Keratinocyte (primary cell): ENCODE measurements around the gene CLEC16A. TPM values are rescaled to one million over a fixed set of nuclear protein-coding genes. Genes with fewer than 3 reads are reported as not detected.

Experiments used
- DNase-seq: peaks from one replicate; pipeline ENCODE4 v3.0.0-alpha.2; 2011; ENCODE audit warnings: low read depth, missing footprints, low spot score
- FAIRE-seq: peaks from 2 replicates; lab custom pipeline; 2011; peaks lifted over from hg19 to GRCh38; lab: Jason Lieb, UNC
- H2AFZ ChIP-seq: 2 replicates; pipeline ENCODE4 v1.6.0; 2012; ENCODE audit warnings: low read length, control low read depth, inconsistent platforms; ENCODE audit not compliant: control insufficient read depth
- H3K27ac ChIP-seq: 2 replicates; pipeline ENCODE4 v1.5.1; 2011; ENCODE audit warnings: low read length; ENCODE audit not compliant: control insufficient read depth, insufficient read depth
- H3K27me3 ChIP-seq: 3 replicates; pipeline ENCODE4 v1.6.0; 2011; ENCODE audit warnings: low read length; ENCODE audit not compliant: control insufficient read depth, insufficient read depth; ENCODE audit errors: extremely low read depth
- H3K36me3 ChIP-seq, 2 experiments: 2 replicates in 1 of 2; 3 replicates in 1 of 2; pipeline ENCODE4 v1.5.1; 2011; ENCODE audit warnings: low read length in 2 of 2, mild to moderate bottlenecking in 1 of 2; ENCODE audit not compliant: control insufficient read depth in 2 of 2, insufficient read depth in 2 of 2; ENCODE audit errors: extremely low read depth in 1 of 2
- H3K4me1 ChIP-seq: 3 replicates; pipeline ENCODE4 v1.5.1; 2011; ENCODE audit warnings: low read length; ENCODE audit not compliant: control insufficient read depth, insufficient read depth; ENCODE audit errors: extremely low read depth
- H3K4me2 ChIP-seq: 3 replicates; pipeline ENCODE4 v1.6.0; 2011; ENCODE audit warnings: low read depth, low read length; ENCODE audit not compliant: control insufficient read depth, insufficient read depth; ENCODE audit errors: extremely low read depth
- H3K4me3 ChIP-seq, 3 experiments: fragments of 200-600 bp in 1 of 3; sonication (generic) in 1 of 3; 2 replicates in 2 of 3; 3 replicates in 1 of 3; pipeline ENCODE4 v1.5.1; 2011 to 2016; ENCODE audit warnings: low read length in 3 of 3, mild to moderate bottlenecking in 3 of 3, control low read depth in 2 of 3, inconsistent platforms in 1 of 3, low read depth in 1 of 3, mixed read lengths in 1 of 3, mixed run types in 1 of 3, moderate library complexity in 1 of 3; ENCODE audit not compliant: control insufficient read depth in 2 of 3, insufficient read depth in 2 of 3; ENCODE audit errors: extremely low read depth in 1 of 3
- H3K79me2 ChIP-seq: 2 replicates; pipeline ENCODE4 v1.6.0; 2012; ENCODE audit warnings: low read length; ENCODE audit not compliant: control insufficient read depth, insufficient read depth
- H3K9ac ChIP-seq: 3 replicates; pipeline ENCODE4 v1.6.0; 2011; ENCODE audit warnings: low read length; ENCODE audit not compliant: control insufficient read depth, insufficient read depth; ENCODE audit errors: extremely low read depth
- H3K9me1 ChIP-seq: 3 replicates; pipeline ENCODE4 v1.6.0; 2011; ENCODE audit warnings: low read length; ENCODE audit not compliant: control insufficient read depth, insufficient read depth; ENCODE audit errors: extremely low read depth
- H3K9me3 ChIP-seq: 2 replicates; pipeline ENCODE4 v1.5.1; 2012; ENCODE audit warnings: low read depth, low read length; ENCODE audit not compliant: control insufficient read depth
- H4K20me1 ChIP-seq: 3 replicates; pipeline ENCODE4 v1.6.0; 2011; ENCODE audit warnings: low read length; ENCODE audit not compliant: control insufficient read depth, insufficient read depth; ENCODE audit errors: extremely low read depth
- CTCF ChIP-seq, 3 experiments: IDR thresholded peaks in 1 of 3; conservative IDR thresholded peaks in 1 of 3; optimal IDR thresholded peaks in 1 of 3; 2 replicates in 2 of 3; 3 replicates in 1 of 3; pipeline versions ENCODE3 to v1.5.1; 2011; ENCODE audit warnings: low read length in 3 of 3, mild to moderate bottlenecking in 3 of 3, moderate library complexity in 2 of 3, control low read depth in 1 of 3, inconsistent platforms in 1 of 3; ENCODE audit not compliant: insufficient read depth in 2 of 3; ENCODE audit errors: extremely low read depth in 1 of 3
- EZH2 ChIP-seq: IDR thresholded peaks from one replicate; pipeline ENCODE4 v1.6.1; 2012; ENCODE audit warnings: inconsistent platforms, mild to moderate bottlenecking, low read length, moderate library complexity
- dilution Hi-C: fragments of 300-500 bp; cut with MboI; formaldehyde crosslinking; loops from one replicate; pipeline ENCODE4 v1.7.0; 2020; ENCODE audit warnings: low sequenced_read_pairs; ENCODE audit not compliant: extremely low pct_ligation_motif_present
- polyA plus RNA-seq, 5 experiments: library from polyadenylated mRNA; depleted of rRNA in 3 of 5; stranded (reverse) in 3 of 5; stranded (forward) in 1 of 5; unstranded in 1 of 5; fragments of >200 nt; gene quantifications; 1 replicate in 1 of 5; 2 replicates in 3 of 5; 3 replicates in 1 of 5; pipeline versions ENCODE4 v1.2.1 to v1.2.3, GENCODE V29; 2011 to 2012; ENCODE audit warnings: missing spikeins in 2 of 5, low read depth in 1 of 5, low replicate concordance in 1 of 5

CLEC16A gene
- polyA plus RNA-seq, 1 donor (not counting 4 experiments of a cell fraction or from before 2014, with no cell fraction given): 9.5 TPM

- peaks cover 10% of the 10 kb centered on the region for H4K20me1 ChIP-seq
- no peak overlapping the region for H3K27ac ChIP-seq
- DNase-seq (no peak), FAIRE-seq (no peak)
- no peak overlapping the region for H3K4me3 ChIP-seq
- no peak overlapping the region for H2AFZ ChIP-seq
- TF ChIP-seq CTCF (optimal IDR thresholded peaks at IDR 0.05 in 1 of 3, IDR thresholded peaks at IDR 0.05 in 1 of 3, conservative IDR thresholded peaks at IDR 0.05 in 1 of 3; ENCODE audit: extremely low read depth in 1 of 3, insufficient read depth in 2 of 3, low read length in 3 of 3) (no peak), EZH2 (no peak)
- peaks cover 31% of the 10 kb centered on the region for H3K79me2 ChIP-seq
- H3K27me3 ChIP-seq: no peaks in the 10 kb centered on the region
- no peak overlapping the region for H3K9ac ChIP-seq
- H3K4me1 ChIP-seq: peaks cover 23% of the 10 kb centered on the region
- H3K9me1 ChIP-seq: peaks cover 4% of the 10 kb centered on the region
- H3K36me3 ChIP-seq: peaks cover 0 to 4% of the 10 kb centered on the region in 2 experiments
- H3K9me3 ChIP-seq: no peaks in the 10 kb centered on the region
- H3K4me2 ChIP-seq: no peak overlapping the region
- dilution Hi-C loops: no loop called here
Observed at GRCh38 chr16:10954903-10955302, 10.5 kb downstream of the CLEC16A start.

GRCh38 chr16:10957771-10958482 lies 13.6 kb downstream of the CLEC16A start:
- H3K9me1 ChIP-seq: peaks cover 3% of the 10 kb centered on the region
- no peak overlapping the region for H3K4me3 ChIP-seq
- H3K36me3 ChIP-seq: peaks cover 1 to 4% of the 10 kb centered on the region in 2 experiments
- no peaks in the 10 kb centered on the region for H3K9me3 ChIP-seq
- peak overlapping the region; percentile 17 for H3K4me2 ChIP-seq
- H3K27me3 ChIP-seq: no peaks in the 10 kb centered on the region
- TF ChIP-seq EZH2: no peak
- no peak for TF ChIP-seq CTCF (optimal IDR thresholded peaks at IDR 0.05 in 1 of 3, IDR thresholded peaks at IDR 0.05 in 1 of 3, conservative IDR thresholded peaks at IDR 0.05 in 1 of 3; ENCODE audit: extremely low read depth in 1 of 3, insufficient read depth in 2 of 3, low read length in 3 of 3)
- peaks cover 5% of the 10 kb centered on the region for H4K20me1 ChIP-seq
- peaks cover 23% of the 10 kb centered on the region for H3K4me1 ChIP-seq
- FAIRE-seq: no peak
- no peak for DNase-seq
- H2AFZ ChIP-seq: no peak overlapping the region
- H3K27ac ChIP-seq: peak overlapping the region; percentile 52
- H3K79me2 ChIP-seq: peaks cover 16% of the 10 kb centered on the region
- no peak overlapping the region for H3K9ac ChIP-seq
- dilution Hi-C loops: no loop called here
